K562 (cell line): ENCODE measurements around the gene KCNK7. TPM values are rescaled to one million over a fixed set of nuclear protein-coding genes. Genes with fewer than 3 reads are reported as not detected.

Experiments used
- ATAC-seq: fragments of 200-7000 bp; cut with Tn5 transposase; 3 replicates; pipeline ENCODE4 v1.9.1; 2020; ENCODE audit warnings: moderate library complexity
- BruUV-seq: library from RNA; stranded (reverse); fragments of 400-500 nt; replicated peaks from 2 replicates; lab custom pipeline; 2021; lab: Mats Ljungman, UMichigan
- CTCF ChIA-PET: fragments of 300-600 bp; formaldehyde crosslinking; extraction: SDS; loops from one replicate; lab custom pipeline; 2021; ENCODE audit warnings: low intra/inter-chr PET ratio; lab: Yijun Ruan, JAX
- POLR2A ChIA-PET: fragments of 300-600, 350-650 bp; sonication (Branson Sonifier 250); formaldehyde crosslinking; extraction: SDS; loops from one replicate; lab custom pipeline; 2021; ENCODE audit warnings: antibody characterized with exemption, inconsistent platforms; lab: Yijun Ruan, JAX
- DNase-seq, 4 experiments: peaks; one replicate each; pipeline versions ENCODE4 v3.0.0 to v3.0.0-alpha.2; 2011 to 2018; ENCODE audit warnings: low spot score in 3 of 4, mixed read lengths in 3 of 4; ENCODE audit errors: extremely low read depth in 1 of 4
- FAIRE-seq: peaks from 2 replicates; lab custom pipeline; 2011; peaks lifted over from hg19 to GRCh38; lab: Jason Lieb, UNC
- H2AFZ ChIP-seq: 2 replicates; pipeline ENCODE4 v1.6.0; 2011; ENCODE audit warnings: low read depth, low read length, control low read depth, inconsistent platforms
- H3K27ac ChIP-seq: fragments of 200-600 bp; 3 replicates; pipeline ENCODE4 v1.8.0; 2011; ENCODE audit warnings: low read depth, mild to moderate bottlenecking, control low read depth, inconsistent platforms, low read length, moderate library complexity, mixed read lengths; ENCODE audit errors: extremely low read depth
- H3K27me3 ChIP-seq, 2 experiments: fragments of 300-600 bp in 1 of 2; 2 replicates in 1 of 2; 3 replicates in 1 of 2; pipeline versions ENCODE4 v1.6.0 to v1.8.0; 2011; ENCODE audit warnings: inconsistent platforms in 2 of 2, low read length in 2 of 2, mild to moderate bottlenecking in 1 of 2, mixed read lengths in 1 of 2, moderate library complexity in 1 of 2; ENCODE audit not compliant: control insufficient read depth in 2 of 2, insufficient read depth in 2 of 2
- H3K36me3 ChIP-seq: fragments of 300-600 bp; 3 replicates; pipeline ENCODE4 v1.8.0; 2011; ENCODE audit warnings: mild to moderate bottlenecking, low read length, inconsistent platforms; ENCODE audit not compliant: control insufficient read depth, insufficient read depth
- H3K4me1 ChIP-seq, 2 experiments: fragments of 200-600 bp in 1 of 2; replicated peaks in 1 of 2; 2 replicates in 1 of 2; 3 replicates in 1 of 2; pipeline versions ENCODE4 v1.5.1 to v1.8.0; 2011; ENCODE audit warnings: inconsistent platforms in 2 of 2, low read length in 2 of 2, mild to moderate bottlenecking in 1 of 2, mixed read lengths in 1 of 2, moderate library complexity in 1 of 2; ENCODE audit not compliant: control insufficient read depth in 2 of 2, insufficient read depth in 2 of 2
- H3K4me2 ChIP-seq: 2 replicates; pipeline ENCODE4 v1.6.1; 2011; ENCODE audit warnings: low read length, control low read depth, inconsistent platforms, mixed read lengths; ENCODE audit not compliant: insufficient read depth
- H3K4me3 ChIP-seq: fragments of 200-600 bp; sonication (generic), shearing (Covaris generic); 2 replicates; pipeline ENCODE4 v1.5.1; 2016; ENCODE audit warnings: control low read depth, inconsistent platforms
- H3K79me2 ChIP-seq: fragments of 200-600 bp; 3 replicates; pipeline ENCODE4 v1.8.0; 2011; ENCODE audit warnings: low read length, inconsistent platforms; ENCODE audit not compliant: control insufficient read depth, insufficient read depth
- H3K9ac ChIP-seq, 2 experiments: 2 replicates each; pipeline versions ENCODE4 v1.6.0 to v1.6.1; 2011; ENCODE audit warnings: low read depth in 2 of 2, low read length in 2 of 2, control low read depth in 1 of 2, inconsistent platforms in 1 of 2, mild to moderate bottlenecking in 1 of 2, mixed read lengths in 1 of 2; ENCODE audit not compliant: insufficient read depth in 1 of 2
- H3K9me1 ChIP-seq: one replicate; pipeline ENCODE4 v1.6.0; 2011; ENCODE audit warnings: inconsistent platforms, mild to moderate bottlenecking, low read length, moderate library complexity; ENCODE audit not compliant: control insufficient read depth, insufficient read depth
- H3K9me3 ChIP-seq: replicated peaks from 2 replicates; pipeline ENCODE4 v1.5.1; 2011; ENCODE audit warnings: low read depth, low read length, inconsistent platforms; ENCODE audit not compliant: control insufficient read depth, insufficient read depth
- H4K20me1 ChIP-seq: replicated peaks from 2 replicates; pipeline ENCODE4 v1.6.1; 2011; ENCODE audit warnings: low read length, inconsistent platforms, mixed read lengths; ENCODE audit not compliant: control insufficient read depth, insufficient read depth
- EGR1 ChIP-seq: fragments of 450-650 bp; conservative IDR thresholded peaks from 2 replicates; pipeline ENCODE4 v1.6.1; 2017; ENCODE audit warnings: mild to moderate bottlenecking
- FOXK2 ChIP-seq, 2 experiments: fragments of 450-650 bp; IDR thresholded peaks in 1 of 2; conservative IDR thresholded peaks in 1 of 2; 2 replicates each; pipeline ENCODE4 v1.6.1; 2016; ENCODE audit warnings: low read depth in 2 of 2, mild to moderate bottlenecking in 1 of 2
- GABPB2 ChIP-seq: fragments of 250-450 bp; sonication (Bioruptor Pico); conservative IDR thresholded peaks from 2 replicates; pipeline ENCODE4 v1.5.1; 2021; ENCODE audit warnings: mild to moderate bottlenecking
- HDAC1 ChIP-seq, 2 experiments: fragments of 450-650 bp; IDR thresholded peaks; 2 replicates each; pipeline ENCODE4 v1.6.1; 2016 to 2017; ENCODE audit warnings: inconsistent platforms in 1 of 2, mild to moderate bottlenecking in 1 of 2, moderate library complexity in 1 of 2
- MAFF ChIP-seq: IDR thresholded peaks from 2 replicates; pipeline ENCODE4 v1.6.1; 2012; ENCODE audit warnings: low read length, improper control_type of control experiment
- SMAD1 ChIP-seq: fragments of 150-350 bp; IDR thresholded peaks from 2 replicates; pipeline ENCODE4 v1.6.1; 2014; ENCODE audit warnings: low read length, low read depth; ENCODE audit not compliant: partially characterized antibody
- YY1 ChIP-seq, 3 experiments: IDR thresholded peaks; 2 replicates each; pipeline ENCODE4 v1.6.1; 2011; ENCODE audit warnings: low read length in 2 of 3, mild to moderate bottlenecking in 2 of 3, moderate library complexity in 2 of 3, borderline replicate concordance in 1 of 3, control low read depth in 1 of 3, low read depth in 1 of 3; ENCODE audit not compliant: insufficient read depth in 3 of 3, insufficient replicate concordance in 2 of 3, control insufficient read depth in 1 of 3, insufficient read length in 1 of 3; ENCODE audit errors: extremely low read depth in 1 of 3
- ZBTB7A ChIP-seq: IDR thresholded peaks from 2 replicates; pipeline ENCODE4 v1.6.1; 2011; ENCODE audit warnings: low read depth, mild to moderate bottlenecking, low read length, moderate library complexity, borderline replicate concordance; ENCODE audit not compliant: control insufficient read depth
- ZFX ChIP-seq: sonication (generic); formaldehyde crosslinking; IDR thresholded peaks from 2 replicates; pipeline ENCODE4 v1.8.0; 2022; ENCODE audit warnings: mild to moderate bottlenecking, missing genetic modification reagents, moderate library complexity
- ZNF24 ChIP-seq: fragments of 450-650 bp; IDR thresholded peaks from 2 replicates; pipeline ENCODE4 v1.6.1; 2016
- WGBS: fragments of 100-300 bp; shearing (Covaris generic); methylation state at CpG from one replicate; pipeline ENCODE4 v1.1.6; 2016; ENCODE audit warnings: low coverage, mixed read lengths; ENCODE audit not compliant: insufficient coverage; ENCODE audit errors: missing lambda C conversion rate; 5-methylcytosine and 5-hydroxymethylcytosine counted together
- in situ Hi-C: fragments of 300-500 bp; cut with MboI; formaldehyde crosslinking; loops from 4 replicates; pipeline ENCODE4 v1.15.0; 2018; ENCODE audit warnings: inconsistent platforms, mixed read lengths
- intact Hi-C: fragments of 100-400 bp; cut with micrococcal nuclease; formaldehyde crosslinking; loops from 2 replicates; pipeline ENCODE4 v1.14.2; 2022
- polyA plus RNA-seq, 8 experiments: library from polyadenylated mRNA; depleted of rRNA in 4 of 8; stranded (reverse) in 5 of 8; unstranded in 3 of 8; fragments of >200 nt; fragmentation: Nextera tagmentation in 2 of 8; fragmentation: Illumina TruSeq in 1 of 8; extraction: Ambion mirVana in 2 of 8; extraction: Trizol in 1 of 8; gene quantifications; 2 replicates each; pipeline versions ENCODE4 v1.2.1 to v1.2.3, GENCODE V29; 2011 to 2014; ENCODE audit warnings: inconsistent platforms in 1 of 8, missing spikeins in 1 of 8
- total RNA-seq, 7 experiments: library from RNA; depleted of rRNA in 6 of 7; stranded (reverse); fragments of >200 nt in 6 of 7; fragmentation: Illumina TruSeq in 2 of 7; extraction: Trizol in 2 of 7; gene quantifications; 2 replicates each; pipeline versions ENCODE4 v1.2.1 to v1.2.3, GENCODE V29; 2011 to 2021; ENCODE audit warnings: low replicate concordance in 1 of 7
- TF ChIP-seq, protein P1 (sequence below), 2 experiments: fragments of 450-650 bp; IDR thresholded peaks; 2 replicates each; pipeline ENCODE4 v1.6.1; 2018; ENCODE audit warnings: mild to moderate bottlenecking in 2 of 2, low read depth in 1 of 2; ENCODE audit not compliant: partially characterized antibody in 2 of 2
- TF ChIP-seq, protein P2 (sequence below), 2 experiments: fragments of 450-650 bp; IDR thresholded peaks; 2 replicates each; pipeline ENCODE4 v1.6.1; 2016

KCNK7 gene
- total and polyA plus RNA-seq, 9 of the 15 experiments (the other 6 are each of a cell fraction or from before 2014, with no cell fraction given) = 0.07 to 0.40 TPM; not detected in 7

DNA sequence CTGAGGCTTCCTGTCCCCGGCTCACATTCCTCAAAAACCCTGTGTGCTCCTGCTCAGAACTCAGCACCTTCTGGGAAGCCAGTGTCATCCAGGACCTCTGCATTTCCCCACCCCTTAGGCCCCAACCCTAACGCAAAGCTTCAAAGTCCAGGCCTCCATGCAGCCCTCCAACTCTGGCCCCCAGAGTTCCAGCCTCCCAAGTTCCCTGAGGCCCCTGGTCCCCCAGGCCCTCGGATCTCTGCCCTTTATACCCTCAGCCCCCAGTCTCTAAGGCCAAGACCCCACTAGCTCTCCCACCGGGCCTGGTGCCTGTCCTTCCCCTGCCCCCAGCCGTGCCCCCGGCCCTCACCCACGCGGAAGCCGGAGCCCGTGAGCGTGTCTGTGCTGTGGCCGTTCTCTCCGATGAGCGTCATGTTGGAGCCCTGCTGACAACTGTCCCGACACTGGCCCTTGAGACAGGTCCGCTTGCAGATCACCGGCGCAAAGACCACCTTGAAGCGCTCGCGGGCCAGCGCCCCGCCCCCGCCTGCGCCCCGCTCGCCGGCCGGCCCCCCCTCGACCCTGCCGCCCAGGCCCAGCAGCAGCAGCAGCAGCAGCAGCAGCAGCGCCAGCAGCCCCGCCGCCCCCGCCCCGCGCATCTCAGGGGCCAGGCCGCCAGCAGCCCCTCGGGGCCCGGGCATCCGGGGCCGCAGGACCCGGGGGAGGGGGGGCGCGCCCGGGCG is 38.2 kb downstream of the KCNK7 start:
- Histone ChIP-seq H3K4me2 (no peak overlapping the region; the same call in 1 of the 2 replicates), H3K4me1 (peaks cover 62 to 84% of the 10 kb centered on the region in 2 experiments), H3K36me3 (no peaks in the 10 kb centered on the region), H3K9me1 (no peaks in the 10 kb centered on the region), H3K9me3 (no peaks in the 10 kb centered on the region), H3K27me3 (no peaks in the 10 kb centered on the region), H3K27ac (peak overlapping the region; percentile 68; the same call in 2 of the 3 replicates), H3K4me3 (peak overlapping the region; percentile 41), H4K20me1 (no peaks in the 10 kb centered on the region), H3K79me2 (no peaks in the 10 kb centered on the region), H3K9ac (peak overlapping the region in 1 of 2 experiments; percentile 88; a peak in 1 of 4 replicates), H2AFZ (peak overlapping the region; percentile 56)
- ATAC-seq = no peak
- FAIRE-seq = no peak
- no TSS peak for BruUV-seq
- CTCF ChIA-PET = no interaction called here
- intact Hi-C loops (no loop called here), in situ Hi-C loops (no loop called here)
- POLR2A ChIA-PET = interaction anchor here (0.6 to 1.7 kb wide), 6 partner anchors 27 to 296 kb away, joined by 3 to 9 read pairs (median 4); partner anchors contain the start of genes MALAT1 and POLA2
- DNase-seq = peak in 2 of 4 experiments; percentile 63 to 65
- WGBS = 47% methylated on average over 14 of the region's 47 CpGs
- TF ChIP-seq YY1 (IDR thresholded peaks at IDR 0.05; ENCODE audit: borderline replicate concordance in 1 of 3, control insufficient read depth in 1 of 3, extremely low read depth in 1 of 3, insufficient read depth in 3 of 3, insufficient read length in 1 of 3, insufficient replicate concordance in 2 of 3, low read depth in 1 of 3, low read length in 2 of 3) (peak in 1 of 3 experiments; percentile 1), HDAC1 (IDR thresholded peaks at IDR 0.05) (0 out of 4 replicates have a peak, but pooled peaks of 1 of the 2 experiments have one; percentile 18), GABPB2 (no peak), SMAD1 (no peak), ZNF24 (no peak), MAFF (no peak), EGR1 (peak; percentile 42; the same call in 1 of the 2 replicates), FOXK2 (conservative IDR thresholded peaks at IDR 0.05 in 1 of 2, IDR thresholded peaks at IDR 0.05 in 1 of 2; ENCODE audit: low read depth in 2 of 2) (no peak), ZBTB7A (peak; percentile 44; the same call in 1 of the 2 replicates), ZFX (peak; percentile 43)
- TF ChIP-seq, protein P1, sequence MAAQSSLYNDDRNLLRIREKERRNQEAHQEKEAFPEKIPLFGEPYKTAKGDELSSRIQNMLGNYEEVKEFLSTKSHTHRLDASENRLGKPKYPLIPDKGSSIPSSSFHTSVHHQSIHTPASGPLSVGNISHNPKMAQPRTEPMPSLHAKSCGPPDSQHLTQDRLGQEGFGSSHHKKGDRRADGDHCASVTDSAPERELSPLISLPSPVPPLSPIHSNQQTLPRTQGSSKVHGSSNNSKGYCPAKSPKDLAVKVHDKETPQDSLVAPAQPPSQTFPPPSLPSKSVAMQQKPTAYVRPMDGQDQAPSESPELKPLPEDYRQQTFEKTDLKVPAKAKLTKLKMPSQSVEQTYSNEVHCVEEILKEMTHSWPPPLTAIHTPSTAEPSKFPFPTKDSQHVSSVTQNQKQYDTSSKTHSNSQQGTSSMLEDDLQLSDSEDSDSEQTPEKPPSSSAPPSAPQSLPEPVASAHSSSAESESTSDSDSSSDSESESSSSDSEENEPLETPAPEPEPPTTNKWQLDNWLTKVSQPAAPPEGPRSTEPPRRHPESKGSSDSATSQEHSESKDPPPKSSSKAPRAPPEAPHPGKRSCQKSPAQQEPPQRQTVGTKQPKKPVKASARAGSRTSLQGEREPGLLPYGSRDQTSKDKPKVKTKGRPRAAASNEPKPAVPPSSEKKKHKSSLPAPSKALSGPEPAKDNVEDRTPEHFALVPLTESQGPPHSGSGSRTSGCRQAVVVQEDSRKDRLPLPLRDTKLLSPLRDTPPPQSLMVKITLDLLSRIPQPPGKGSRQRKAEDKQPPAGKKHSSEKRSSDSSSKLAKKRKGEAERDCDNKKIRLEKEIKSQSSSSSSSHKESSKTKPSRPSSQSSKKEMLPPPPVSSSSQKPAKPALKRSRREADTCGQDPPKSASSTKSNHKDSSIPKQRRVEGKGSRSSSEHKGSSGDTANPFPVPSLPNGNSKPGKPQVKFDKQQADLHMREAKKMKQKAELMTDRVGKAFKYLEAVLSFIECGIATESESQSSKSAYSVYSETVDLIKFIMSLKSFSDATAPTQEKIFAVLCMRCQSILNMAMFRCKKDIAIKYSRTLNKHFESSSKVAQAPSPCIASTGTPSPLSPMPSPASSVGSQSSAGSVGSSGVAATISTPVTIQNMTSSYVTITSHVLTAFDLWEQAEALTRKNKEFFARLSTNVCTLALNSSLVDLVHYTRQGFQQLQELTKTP (IDR thresholded peaks at IDR 0.05; ENCODE audit: low read depth in 1 of 2, partially characterized antibody in 2 of 2) = no peak
- TF ChIP-seq, protein P2, sequence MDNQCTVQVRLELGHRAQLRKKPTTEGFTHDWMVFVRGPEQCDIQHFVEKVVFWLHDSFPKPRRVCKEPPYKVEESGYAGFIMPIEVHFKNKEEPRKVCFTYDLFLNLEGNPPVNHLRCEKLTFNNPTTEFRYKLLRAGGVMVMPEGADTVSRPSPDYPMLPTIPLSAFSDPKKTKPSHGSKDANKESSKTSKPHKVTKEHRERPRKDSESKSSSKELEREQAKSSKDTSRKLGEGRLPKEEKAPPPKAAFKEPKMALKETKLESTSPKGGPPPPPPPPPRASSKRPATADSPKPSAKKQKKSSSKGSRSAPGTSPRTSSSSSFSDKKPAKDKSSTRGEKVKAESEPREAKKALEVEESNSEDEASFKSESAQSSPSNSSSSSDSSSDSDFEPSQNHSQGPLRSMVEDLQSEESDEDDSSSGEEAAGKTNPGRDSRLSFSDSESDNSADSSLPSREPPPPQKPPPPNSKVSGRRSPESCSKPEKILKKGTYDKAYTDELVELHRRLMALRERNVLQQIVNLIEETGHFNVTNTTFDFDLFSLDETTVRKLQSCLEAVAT (IDR thresholded peaks at IDR 0.05) = 0 out of 4 replicates have a peak, but pooled peaks of 1 of the 2 experiments have one; percentile 26
